Daoy (cell line): ENCODE results near the gene FHL3. TPM values are rescaled to one million over a fixed set of nuclear protein-coding genes. Genes with fewer than 3 reads are reported as not detected.
"Not testable (repeated sequence)": the region's sequence is repeated elsewhere in the genome, so short reads cannot be mapped to it uniquely, and the experiment has no call there.

ENCODE experiments used
- DNase-seq: peaks from one replicate; pipeline ENCODE4 v3.0.0-alpha.2; 2015; ENCODE audit warnings: low read depth
- total RNA-seq: library from RNA; depleted of rRNA; stranded (reverse); fragments of >200 nt; shearing (Covaris generic); gene quantifications from 2 replicates; pipeline ENCODE4 v1.2.3, GENCODE V29; 2014

FHL3 gene
- total RNA-seq, 1 experiment from 2014 or later = 25.3 TPM

- no peak for DNase-seq
Observed at GRCh38 chr1:37987679-37988078, 17.6 kb downstream of the FHL3 start.

- no peak for DNase-seq
Observed at GRCh38 chr1:37983546-37983945, 21.8 kb downstream of the FHL3 start.

GRCh38 chr1:37978541-37978940 is 26.8 kb downstream of the FHL3 start:
- no peak for DNase-seq

- peak; percentile 28 for DNase-seq
Observed at GRCh38 chr1:37975083-37975482, 30.2 kb downstream of the FHL3 start.

GRCh38 chr1:37974567-37974966 is 30.7 kb downstream of the FHL3 start:
- no peak for DNase-seq

- not testable (repeated sequence) for DNase-seq
Observed at GRCh38 chr1:37973684-37974083, 31.6 kb downstream of the FHL3 start.

- no peak for DNase-seq
Observed at GRCh38 chr1:37965301-37965700, 40.0 kb downstream of the FHL3 start.

- not testable (repeated sequence) for DNase-seq
Observed at GRCh38 chr1:37964106-37964505, 41.2 kb downstream of the FHL3 start.

- peak; percentile 27 for DNase-seq
Observed at GRCh38 chr1:37958690-37959089, 46.6 kb downstream of the FHL3 start.

GRCh38 chr1:37955685-37956084 is 49.6 kb downstream of the FHL3 start:
- no peak for DNase-seq

GRCh38 chr1:37954316-37954971 is 50.9 kb downstream of the FHL3 start:
- DNase-seq = no peak

GRCh38 chr1:37952738-37953137 is 52.6 kb downstream of the FHL3 start:
- no peak for DNase-seq

- no peak for DNase-seq
Observed at GRCh38 chr1:37951783-37952624, 53.3 kb downstream of the FHL3 start.

- no peak for DNase-seq
Observed at GRCh38 chr1:37951041-37951782, 54.1 kb downstream of the FHL3 start.

GRCh38 chr1:37949524-37950152 is 55.7 kb downstream of the FHL3 start:
- DNase-seq = no peak

- DNase-seq = no peak
Observed at GRCh38 chr1:37948841-37949240, 56.5 kb downstream of the FHL3 start.

GRCh38 chr1:37948166-37948565 is 57.1 kb downstream of the FHL3 start:
- DNase-seq = no peak

- no peak for DNase-seq
Observed at GRCh38 chr1:37947364-37947763, 58.0 kb downstream of the FHL3 start.
